SJCRH30 (cell line): ENCODE results near the gene CPNE2. TPM values are rescaled to one million over a fixed set of nuclear protein-coding genes. Genes with fewer than 3 reads are reported as not detected.

Source experiments
- DNase-seq, 2 experiments: peaks; one replicate each; pipeline ENCODE4 v3.0.0-alpha.2; 2015 to 2020
- H3K27ac ChIP-seq: fragments of 250-450 bp; sonication (Bioruptor Pico); 2 replicates; pipeline ENCODE4 v1.5.1; 2020; ENCODE audit warnings: mild to moderate bottlenecking, moderate library complexity
- H3K27me3 ChIP-seq: fragments of 250-450 bp; sonication (Bioruptor Pico); 2 replicates; pipeline ENCODE4 v1.5.1; 2020; ENCODE audit warnings: mild to moderate bottlenecking, moderate library complexity
- H3K36me3 ChIP-seq: fragments of 250-450 bp; sonication (Bioruptor Pico); 2 replicates; pipeline ENCODE4 v1.5.1; 2020; ENCODE audit warnings: mild to moderate bottlenecking, moderate library complexity
- H3K4me1 ChIP-seq: fragments of 250-450 bp; sonication (Bioruptor Pico); 2 replicates; pipeline ENCODE4 v1.5.1; 2020; ENCODE audit warnings: mild to moderate bottlenecking, moderate library complexity
- H3K4me3 ChIP-seq: fragments of 250-450 bp; sonication (Bioruptor Pico); 2 replicates; pipeline ENCODE4 v1.5.1; 2020; ENCODE audit warnings: mild to moderate bottlenecking, moderate library complexity
- H3K9me3 ChIP-seq: fragments of 250-450 bp; sonication (Bioruptor Pico); replicated peaks from 2 replicates; pipeline ENCODE4 v1.5.1; 2020; ENCODE audit warnings: mild to moderate bottlenecking, moderate library complexity
- total RNA-seq: library from RNA; depleted of rRNA; stranded (reverse); fragments of >200 nt; shearing (Covaris generic); gene quantifications from 2 replicates; pipeline ENCODE4 v1.2.3, GENCODE V29; 2014

CPNE2 gene
- total RNA-seq, 1 experiment from 2014 or later: 33.1 TPM

DNA sequence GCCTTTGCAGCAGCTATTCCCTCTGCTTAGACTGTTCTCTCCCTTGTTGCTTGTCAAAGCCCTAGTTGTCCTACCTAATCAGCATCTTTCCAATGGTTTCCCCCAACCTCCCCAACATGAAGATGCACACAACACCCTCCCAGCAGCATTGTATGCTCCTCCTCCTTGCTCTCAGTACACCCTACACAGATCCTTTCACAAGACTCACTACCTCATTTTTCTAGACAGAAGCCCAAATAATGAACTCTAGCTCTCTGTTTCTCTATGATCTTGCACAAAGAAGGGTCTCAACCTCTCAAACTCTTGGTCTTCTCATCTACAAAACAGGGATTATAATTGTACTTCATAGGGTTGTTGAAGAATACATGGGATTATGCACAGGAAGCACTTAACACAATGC is 74.1 kb downstream of the CPNE2 start:
- no peaks in the 10 kb centered on the region for H3K27me3 ChIP-seq
- no peak overlapping the region for H3K4me3 ChIP-seq
- H3K36me3 ChIP-seq: peaks cover 56% of the 10 kb centered on the region
- no peak overlapping the region for H3K27ac ChIP-seq
- DNase-seq: no peak
- H3K9me3 ChIP-seq: no peaks in the 10 kb centered on the region
- H3K4me1 ChIP-seq: peaks cover 12% of the 10 kb centered on the region

DNA sequence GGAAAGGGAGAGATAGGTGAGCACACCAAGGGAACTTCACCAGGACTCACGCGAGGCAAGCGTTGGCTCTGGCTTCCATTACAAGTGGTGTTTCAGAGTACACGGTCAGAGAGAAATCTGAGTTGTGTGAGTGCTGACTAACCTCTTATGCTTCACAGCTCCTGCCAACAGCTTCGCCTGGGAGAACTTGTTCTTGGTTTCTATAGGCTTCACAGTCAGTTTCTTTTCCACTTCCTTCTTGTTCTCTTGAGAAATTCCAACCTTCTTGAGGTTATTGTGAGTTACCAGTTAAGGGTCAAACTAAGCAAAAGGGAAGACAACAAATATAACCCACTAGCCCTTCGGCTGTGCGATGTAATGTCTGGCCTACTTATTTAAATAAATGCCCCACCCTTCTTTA is 74.6 kb downstream of the CPNE2 start:
- H3K36me3 ChIP-seq: peaks cover 57% of the 10 kb centered on the region
- no peak overlapping the region for H3K27ac ChIP-seq
- no peak overlapping the region for H3K4me3 ChIP-seq
- no peaks in the 10 kb centered on the region for H3K9me3 ChIP-seq
- H3K4me1 ChIP-seq: peaks cover 12% of the 10 kb centered on the region
- no peaks in the 10 kb centered on the region for H3K27me3 ChIP-seq
- no peak for DNase-seq

DNA sequence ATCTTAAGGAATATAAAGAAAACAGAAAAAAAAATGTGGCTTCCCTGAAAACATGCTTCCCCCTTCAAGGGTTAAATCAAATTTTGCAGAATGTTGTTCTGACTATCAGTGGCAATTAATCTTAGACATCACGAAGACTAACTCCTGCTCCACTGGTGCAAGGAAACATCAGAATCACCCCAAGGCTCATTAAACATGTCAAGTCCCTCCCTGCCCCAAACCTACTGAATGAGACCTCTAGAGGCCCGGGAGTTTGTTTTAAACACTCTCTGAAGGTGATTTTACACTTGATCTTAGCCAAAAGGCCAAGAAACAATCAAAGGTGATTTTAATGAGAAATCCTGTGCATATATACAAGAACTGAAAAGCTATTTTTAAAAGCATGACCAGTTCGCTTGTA is 75.2 kb downstream of the CPNE2 start:
- Histone ChIP-seq H3K4me1 (peaks cover 12% of the 10 kb centered on the region), H3K27me3 (no peaks in the 10 kb centered on the region), H3K36me3 (peaks cover 57% of the 10 kb centered on the region), H3K4me3 (no peak overlapping the region), H3K9me3 (no peaks in the 10 kb centered on the region), H3K27ac (no peak overlapping the region)
- no peak for DNase-seq

DNA sequence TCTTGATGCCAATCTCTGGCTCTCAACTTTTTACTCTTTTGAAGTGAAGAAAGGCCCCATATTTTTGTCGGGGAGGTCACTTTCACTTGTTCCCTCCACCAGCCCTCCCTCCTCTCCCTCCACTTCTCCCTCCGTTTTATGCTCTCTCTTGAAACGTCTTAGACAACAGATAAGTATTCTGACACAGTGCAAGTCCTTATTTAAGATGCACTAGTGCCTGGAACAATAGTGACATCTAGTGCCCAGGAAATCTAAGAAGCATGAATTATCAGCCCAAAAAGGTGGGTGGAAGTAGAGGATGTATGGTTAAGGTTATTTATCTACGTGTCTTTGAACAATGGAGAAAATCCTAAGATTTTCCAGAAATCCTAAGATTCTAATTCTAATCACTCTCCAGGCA is 75.6 kb downstream of the CPNE2 start:
- H3K4me1 ChIP-seq: peaks cover 12% of the 10 kb centered on the region
- peak in 1 of 2 experiments; percentile 61 for DNase-seq
- H3K36me3 ChIP-seq: peaks cover 61% of the 10 kb centered on the region
- H3K27me3 ChIP-seq: no peaks in the 10 kb centered on the region
- no peak overlapping the region for H3K4me3 ChIP-seq
- H3K27ac ChIP-seq: no peak overlapping the region
- no peaks in the 10 kb centered on the region for H3K9me3 ChIP-seq

DNA sequence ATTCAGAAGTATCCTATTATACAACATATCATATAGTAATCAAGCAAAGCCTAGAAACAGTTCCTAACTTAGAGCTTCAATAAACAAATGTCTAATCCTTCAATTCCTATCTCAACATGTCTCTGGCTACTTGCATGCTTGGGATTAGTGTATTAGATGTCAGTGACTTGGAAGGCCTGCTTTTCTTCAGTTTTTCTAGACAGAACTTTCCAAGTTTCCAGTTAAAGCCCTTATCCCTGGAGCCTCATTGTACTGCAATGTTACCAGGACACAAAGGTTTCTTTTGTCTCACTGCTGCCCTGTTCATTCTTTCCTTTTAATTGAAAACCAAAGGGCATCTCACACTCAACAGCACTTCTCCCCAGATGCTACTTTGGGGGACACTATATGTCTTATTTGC is 76.9 kb downstream of the CPNE2 start:
- Histone ChIP-seq H3K36me3 (peaks cover 51% of the 10 kb centered on the region), H3K27me3 (no peaks in the 10 kb centered on the region), H3K27ac (no peak overlapping the region)

DNA sequence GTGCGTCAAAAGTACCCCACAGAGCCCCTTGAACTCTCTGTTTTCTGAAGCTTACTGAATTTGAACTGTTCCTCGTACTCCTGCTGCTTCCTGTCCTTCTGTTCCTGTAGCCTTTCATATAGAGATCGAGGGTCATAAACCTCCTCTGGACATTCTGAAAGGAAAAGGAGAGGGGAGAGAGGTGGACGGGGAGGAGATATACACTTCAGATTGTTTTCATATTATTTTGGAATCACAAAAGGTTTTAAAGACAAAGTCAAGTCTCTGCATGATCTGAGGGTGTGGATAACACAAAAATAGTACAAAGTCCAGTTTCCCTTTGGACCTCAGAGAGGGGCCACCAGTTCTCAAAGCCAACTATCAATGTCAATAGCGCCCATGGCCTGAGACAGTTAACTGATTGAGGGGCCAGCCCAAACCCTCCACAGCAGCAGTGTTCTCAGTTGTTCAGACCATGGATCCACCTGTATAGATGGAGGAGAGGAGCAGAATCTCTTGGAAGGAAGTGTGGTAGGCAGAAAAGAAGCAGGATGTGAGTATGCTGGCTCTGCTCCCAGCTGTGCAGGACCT is 80.4 kb downstream of the CPNE2 start:
- H3K36me3 ChIP-seq: peaks cover 30% of the 10 kb centered on the region
- no peaks in the 10 kb centered on the region for H3K9me3 ChIP-seq
- no peak for DNase-seq
- H3K4me1 ChIP-seq: peaks cover 9% of the 10 kb centered on the region; the same call in 1 of the 2 replicates
- H3K27ac ChIP-seq: no peak overlapping the region
- no peaks in the 10 kb centered on the region for H3K27me3 ChIP-seq
- H3K4me3 ChIP-seq: no peak overlapping the region

More for the DNA sequence above, 76.9 kb downstream of the CPNE2 start:
- peaks cover 9% of the 10 kb centered on the region; the same call in 1 of the 2 replicates for H3K4me1 ChIP-seq
- no peak overlapping the region for H3K4me3 ChIP-seq
- DNase-seq: peak in 1 of 2 experiments; percentile 38
- no peaks in the 10 kb centered on the region for H3K9me3 ChIP-seq

DNA sequence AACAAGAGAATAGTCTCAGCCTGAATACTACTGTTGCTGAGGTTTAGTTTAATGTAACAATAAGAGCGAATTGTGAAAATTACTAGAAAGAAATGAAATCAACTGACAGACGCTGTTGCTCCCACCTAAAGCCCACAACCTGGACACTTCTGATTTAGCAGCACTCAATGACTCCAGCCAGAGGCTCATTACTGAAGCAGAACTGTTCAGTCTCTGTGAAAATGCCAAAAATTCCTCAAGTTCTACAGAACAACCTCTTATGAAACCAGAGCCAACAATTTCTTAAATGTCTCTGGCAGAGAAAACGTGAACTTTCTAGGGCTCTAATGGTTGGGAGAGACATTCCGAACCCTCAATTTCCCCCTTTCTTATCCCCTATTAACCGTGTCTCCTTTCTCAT is 83.5 kb downstream of the CPNE2 start:
- no peak overlapping the region for H3K4me3 ChIP-seq
- no peaks in the 10 kb centered on the region for H3K27me3 ChIP-seq
- no peak for DNase-seq
- H3K9me3 ChIP-seq: no peaks in the 10 kb centered on the region
- H3K4me1 ChIP-seq: peaks cover 7% of the 10 kb centered on the region
- H3K36me3 ChIP-seq: peaks cover 22% of the 10 kb centered on the region
- no peak overlapping the region for H3K27ac ChIP-seq

DNA sequence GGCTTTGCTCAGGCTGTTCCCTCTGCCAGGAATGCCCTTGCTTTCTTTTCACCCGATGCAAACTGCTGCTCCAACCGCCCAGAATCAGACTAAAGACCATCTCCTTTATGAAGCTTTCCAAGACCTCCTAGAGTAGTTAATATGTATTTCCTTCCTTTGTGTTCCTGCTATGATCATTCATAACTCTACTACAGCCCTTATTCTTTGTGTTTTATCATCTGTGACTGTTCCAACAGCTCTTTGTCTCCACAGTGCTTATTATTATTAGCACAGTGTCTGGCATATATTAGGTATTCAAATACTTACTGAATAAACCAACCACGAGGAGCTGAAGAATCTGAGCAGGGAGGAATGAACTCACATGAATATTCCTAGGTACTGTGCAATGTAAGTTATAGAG is 85.8 kb downstream of the CPNE2 start:
- peaks cover 7% of the 10 kb centered on the region for H3K4me1 ChIP-seq
- H3K27me3 ChIP-seq: no peaks in the 10 kb centered on the region
- DNase-seq: no peak
- peaks cover 4% of the 10 kb centered on the region; the same call in 1 of the 2 replicates for H3K36me3 ChIP-seq
- H3K9me3 ChIP-seq: no peaks in the 10 kb centered on the region
- no peak overlapping the region for H3K27ac ChIP-seq
- no peak overlapping the region for H3K4me3 ChIP-seq

DNA sequence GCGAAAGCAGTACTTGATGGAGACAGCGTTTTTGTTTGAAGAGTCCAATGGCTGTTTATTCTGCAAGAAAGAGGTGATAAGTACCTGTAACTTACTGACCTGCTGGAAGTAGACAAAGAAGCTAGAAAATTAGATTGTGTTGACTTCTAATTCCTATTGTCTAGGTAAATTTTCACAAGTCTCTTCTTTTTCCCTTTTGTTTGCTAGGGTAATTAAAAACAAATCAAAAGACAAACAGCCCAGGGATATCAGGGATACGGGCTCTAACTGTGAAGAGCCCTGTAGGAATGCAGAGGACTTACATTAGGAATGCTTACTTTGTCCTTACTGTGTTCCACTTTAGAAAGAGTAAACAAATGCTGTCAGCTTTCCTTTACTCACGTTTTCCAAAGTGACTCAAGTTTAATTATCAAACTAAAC is 86.4 kb downstream of the CPNE2 start:
- DNase-seq: no peak
- Histone ChIP-seq H3K27me3 (no peaks in the 10 kb centered on the region), H3K9me3 (no peaks in the 10 kb centered on the region), H3K4me3 (no peak overlapping the region), H3K4me1 (peaks cover 7% of the 10 kb centered on the region), H3K27ac (no peak overlapping the region), H3K36me3 (peaks cover 4% of the 10 kb centered on the region; the same call in 1 of the 2 replicates)

DNA sequence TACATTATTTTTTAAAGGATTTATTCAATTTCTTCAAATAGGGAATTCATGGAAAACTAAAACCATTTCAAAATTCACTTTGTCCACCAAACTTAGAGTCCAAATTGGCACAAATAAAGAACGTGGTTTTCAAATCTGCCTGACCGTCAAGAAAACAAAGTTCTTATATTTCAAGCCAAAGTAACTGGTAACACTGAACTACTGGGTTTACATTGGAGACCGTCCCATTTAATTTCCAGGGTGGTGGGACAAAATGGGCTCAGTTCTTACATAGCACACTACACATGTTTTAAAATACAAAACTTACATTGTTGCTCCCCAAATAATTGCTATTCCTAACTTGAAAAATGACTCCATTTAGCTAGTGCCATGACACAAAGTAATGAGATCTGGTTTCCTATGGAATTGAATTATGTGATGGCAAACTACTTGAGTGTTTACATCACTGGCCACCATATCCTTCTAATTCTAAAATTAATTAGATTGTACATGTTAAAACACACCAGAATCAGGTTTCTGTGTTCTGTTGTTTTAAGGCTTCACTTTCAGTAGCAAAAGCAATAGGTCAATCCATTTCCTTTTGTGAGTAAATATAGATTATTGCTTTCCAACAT is 86.9 kb downstream of the CPNE2 start:
- H3K9me3 ChIP-seq: no peaks in the 10 kb centered on the region
- no peak for DNase-seq
- H3K27me3 ChIP-seq: no peaks in the 10 kb centered on the region
- no peak overlapping the region for H3K4me3 ChIP-seq
- no peak overlapping the region for H3K27ac ChIP-seq
- peaks cover 8% of the 10 kb centered on the region for H3K4me1 ChIP-seq
- H3K36me3 ChIP-seq: peaks cover 4% of the 10 kb centered on the region; the same call in 1 of the 2 replicates

DNA sequence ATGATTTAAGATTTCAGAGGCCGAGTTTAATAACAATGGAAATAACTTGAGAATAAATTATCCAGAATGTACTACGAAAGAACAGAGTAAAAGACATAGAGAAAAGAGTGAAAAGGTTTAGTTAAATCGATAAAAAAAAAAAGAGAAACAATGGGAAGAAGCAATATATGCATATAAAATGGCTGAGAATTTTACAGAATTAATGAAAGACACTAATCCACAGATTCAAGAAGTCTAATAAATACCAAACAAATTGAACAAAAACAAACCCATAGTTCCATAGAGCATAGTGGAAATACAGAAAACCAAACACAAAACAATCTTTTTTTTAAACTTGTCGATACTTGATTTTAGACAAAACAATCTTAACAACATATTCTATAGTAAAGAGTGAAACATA is 91.7 kb downstream of the CPNE2 start:
- Histone ChIP-seq H3K36me3 (no peaks in the 10 kb centered on the region), H3K27ac (no peak overlapping the region), H3K9me3 (no peaks in the 10 kb centered on the region), H3K4me3 (no peak overlapping the region), H3K27me3 (no peaks in the 10 kb centered on the region), H3K4me1 (peaks cover 17% of the 10 kb centered on the region)
- DNase-seq: no peak

DNA sequence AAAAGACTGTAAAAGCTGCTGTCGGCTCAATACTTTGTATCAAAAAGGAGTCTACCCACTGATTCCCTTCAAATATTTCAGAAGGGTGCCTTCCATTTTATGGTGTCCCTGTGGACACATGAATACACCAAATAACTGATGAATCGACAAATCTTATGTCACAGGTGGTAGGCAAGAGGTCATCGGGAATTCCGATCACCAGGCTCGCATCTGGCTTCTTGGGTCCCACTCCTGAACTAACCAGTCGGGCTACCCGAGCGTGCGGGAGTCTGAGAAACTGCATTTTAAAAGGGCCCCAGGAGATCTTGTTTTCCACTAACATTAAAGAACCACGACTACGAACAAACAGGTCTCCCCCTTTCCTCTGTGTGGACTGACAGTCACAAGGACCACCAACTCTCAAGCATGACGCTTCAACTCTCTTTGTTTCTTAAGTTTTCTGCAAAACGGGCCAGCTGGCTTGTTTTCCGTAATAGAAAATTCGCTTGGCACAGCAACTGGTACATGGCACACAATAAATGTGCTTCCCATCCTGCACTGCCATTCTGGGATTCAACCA is 92.6 kb downstream of the CPNE2 start:
- Histone ChIP-seq H3K9me3 (no peaks in the 10 kb centered on the region), H3K4me3 (peak overlapping the region; percentile 78), H3K27me3 (no peaks in the 10 kb centered on the region), H3K36me3 (no peaks in the 10 kb centered on the region), H3K4me1 (peaks cover 13% of the 10 kb centered on the region), H3K27ac (peak overlapping the region; percentile 81)
- no peak for DNase-seq

DNA sequence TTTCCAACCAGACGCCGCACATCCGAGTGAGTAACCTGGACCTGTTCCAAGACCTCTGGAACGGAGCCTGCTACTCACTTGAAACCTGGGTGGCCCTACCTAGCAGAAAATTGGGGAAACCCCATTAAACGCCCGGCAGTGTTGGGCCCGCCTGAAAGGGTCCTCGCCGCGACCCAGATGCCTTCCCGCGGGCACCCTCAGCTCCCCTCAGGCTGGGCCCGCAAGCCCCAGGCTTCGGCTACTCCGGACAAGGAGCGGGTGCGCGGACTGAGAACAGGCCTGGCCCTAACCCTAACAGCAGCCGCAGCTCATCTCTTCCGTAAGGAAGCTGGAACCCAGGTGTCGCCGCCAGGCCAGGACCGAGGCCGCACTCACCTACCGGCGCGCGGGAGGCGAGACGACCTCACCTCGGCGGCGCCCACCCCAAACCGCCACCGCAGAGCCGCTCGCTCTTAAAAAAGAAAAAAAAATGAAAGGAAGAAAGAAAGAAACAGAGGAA is 93.1 kb downstream of the CPNE2 start:
- Histone ChIP-seq H3K36me3 (no peaks in the 10 kb centered on the region), H3K9me3 (no peaks in the 10 kb centered on the region), H3K27ac (peak overlapping the region; percentile 81), H3K4me3 (peak overlapping the region; percentile 78), H3K4me1 (peaks cover 13% of the 10 kb centered on the region), H3K27me3 (no peaks in the 10 kb centered on the region)
- peak; percentile 49 to 64 for DNase-seq

DNA sequence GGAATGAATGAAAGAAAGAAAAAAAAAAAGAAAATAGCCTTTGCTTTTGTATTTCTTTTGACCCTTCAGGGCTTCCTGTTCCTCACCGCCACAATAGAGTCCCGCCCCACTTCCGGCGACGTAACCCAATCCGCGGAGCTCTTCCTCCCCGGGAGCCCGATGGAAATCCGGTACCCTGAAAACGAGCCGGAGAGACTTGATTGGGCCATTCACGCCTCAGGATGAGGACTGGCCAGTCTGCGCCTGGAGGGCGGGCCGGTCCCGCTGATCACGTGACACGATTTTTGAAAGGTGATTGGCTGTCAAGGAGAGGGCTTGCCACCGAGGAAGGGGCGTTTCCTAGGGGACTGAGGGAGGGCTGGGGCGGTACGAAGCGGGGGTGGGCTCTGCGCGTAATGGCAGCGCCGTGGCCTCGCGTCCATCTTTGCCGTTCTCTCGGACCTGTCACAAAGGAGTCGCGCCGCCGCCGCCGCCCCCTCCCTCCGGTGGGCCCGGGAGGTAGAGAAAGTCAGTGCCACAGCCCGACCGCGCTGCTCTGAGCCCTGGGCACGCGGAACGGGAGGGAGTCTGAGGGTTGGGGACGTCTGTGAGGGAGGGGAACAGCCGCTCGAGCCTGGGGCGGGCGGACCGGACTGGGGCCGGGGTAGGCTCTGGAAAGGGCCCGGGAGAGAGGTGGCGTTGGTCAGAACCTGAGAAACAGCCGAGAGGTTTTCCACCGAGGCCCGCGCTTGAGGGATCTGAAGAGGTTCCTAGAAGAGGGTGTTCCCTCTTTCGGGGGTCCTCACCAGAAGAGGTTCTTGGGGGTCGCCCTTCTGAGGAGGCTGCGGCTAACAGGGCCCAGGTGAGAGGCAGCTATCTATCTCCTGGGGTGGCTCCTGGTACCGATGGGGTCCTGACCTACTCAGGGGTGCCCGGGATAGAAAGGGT is 93.8 kb downstream of the CPNE2 start, which contains the start of the genes PSME3IP1 and RSPRY1:
Gene PSME3IP1, minus strand, starts transcription at position 95 of the 927 bp plus-strand sequence. CDS start 12,185 bp downstream, outside the sequence.
Gene RSPRY1, plus strand, starts transcription at position 385 of the 927 bp plus-strand sequence. CDS start 18,330 bp downstream, outside the sequence.
- H3K36me3 ChIP-seq: no peaks in the 10 kb centered on the region
- no peaks in the 10 kb centered on the region for H3K9me3 ChIP-seq
- DNase-seq: peak; percentile 100
- peaks cover 16% of the 10 kb centered on the region for H3K4me1 ChIP-seq
- peak within 1 kb of the TSS; percentile 81 for H3K27ac ChIP-seq
- no peaks in the 10 kb centered on the region for H3K27me3 ChIP-seq
- H3K4me3 ChIP-seq: peak within 1 kb of the TSS; percentile 78
